Activated CD8-positive, alpha-beta T cell treated with anti-CD3 and anti-CD28 coated beads for 36 hours (primary cell): ENCODE results near the gene CD248. TPM values are rescaled to one million over a fixed set of nuclear protein-coding genes. Genes with fewer than 3 reads are reported as not detected.

Experiments used
- ATAC-seq: fragments of 200-7000 bp; cut with Tn5 transposase; one replicate; pipeline ENCODE4 v1.10.0; 2021; ENCODE audit warnings: mild to moderate bottlenecking, moderate library complexity
- CTCF ChIA-PET: fragments of 350-600 bp; sonication (Branson Sonifier 250); formaldehyde crosslinking; loops from one replicate; lab custom pipeline; 2021; ENCODE audit warnings: antibody characterized with exemption; lab: Charles Lee
- POLR2A ChIA-PET: fragments of 350-600 bp; sonication (Branson Sonifier 250); formaldehyde crosslinking; loops from one replicate; lab custom pipeline; 2021; ENCODE audit warnings: antibody characterized with exemption; lab: Charles Lee
- DNase-seq: peaks from one replicate; pipeline ENCODE4 v3.0.0-alpha.2; 2020
- H3K27ac Mint-ChIP-seq: one replicate; pipeline ENCODE4 v1.8.0; 2021; ENCODE audit warnings: mild to moderate bottlenecking, mixed read lengths
- H3K27me3 Mint-ChIP-seq: one replicate; pipeline ENCODE4 v1.8.0; 2021; ENCODE audit warnings: mixed read lengths
- H3K36me3 Mint-ChIP-seq: one replicate; pipeline ENCODE4 v1.8.0; 2021; ENCODE audit warnings: low read depth, mixed read lengths
- H3K4me1 Mint-ChIP-seq: one replicate; pipeline ENCODE4 v1.8.0; 2021; ENCODE audit warnings: low read depth, mixed read lengths
- H3K4me3 Mint-ChIP-seq: one replicate; pipeline ENCODE4 v1.8.0; 2021; ENCODE audit warnings: mild to moderate bottlenecking, moderate library complexity, mixed read lengths
- H3K9me3 Mint-ChIP-seq: one replicate; pipeline ENCODE4 v1.8.0; 2021; ENCODE audit warnings: mixed read lengths
- CTCF ChIP-seq: fragments of 200-600 bp; IDR thresholded peaks from one replicate; pipeline ENCODE4 v1.8.0; 2022; ENCODE audit warnings: antibody characterized with exemption, mild to moderate bottlenecking
- intact Hi-C: fragments of 100-400 bp; cut with micrococcal nuclease; formaldehyde crosslinking; loops from one replicate; pipeline ENCODE4 v1.10.0; 2022
- total RNA-seq, 2 experiments: library from RNA; stranded (reverse); gene quantifications; one replicate each; pipeline ENCODE4 v1.2.3, GENCODE V29; 2021

Gene CD248
- total RNA-seq, 2 experiments from 2014 or later, result 16.3 to 16.8 TPM

GRCh38 chr11:66334605-66335442 is 18.0 kb upstream of the CD248 start:
- POLR2A ChIA-PET, result interaction anchor here (1.4 to 4.7 kb wide), 6 partner anchors 8 to 46 kb away, joined by 3 to 38 read pairs (median 7); partner anchors contain the start of genes B4GAT1, BRMS1, CD248 and SLC29A2
- H3K27ac Mint-ChIP-seq, result peak overlapping the region; percentile 76
- H3K4me3 Mint-ChIP-seq, result no peak overlapping the region
- TF ChIP-seq CTCF, result no peak
- DNase-seq, result peak; percentile 25
- no peaks in the 10 kb centered on the region for H3K9me3 Mint-ChIP-seq
- intact Hi-C loops, result no loop called here
- H3K36me3 Mint-ChIP-seq, result peaks cover 23% of the 10 kb centered on the region
- H3K27me3 Mint-ChIP-seq, result no peaks in the 10 kb centered on the region
- H3K4me1 Mint-ChIP-seq, result peaks cover 33% of the 10 kb centered on the region
- ATAC-seq, result no peak
- CTCF ChIA-PET, result interaction anchor here (0.7 to 8.7 kb wide), 8 partner anchors 9 to 112 kb away, joined by 3 to 133 read pairs (median 4); partner anchors contain the start of genes CD248 and NPAS4

- H3K27me3 Mint-ChIP-seq, result no peaks in the 10 kb centered on the region
- no peak for DNase-seq
- peaks cover 21% of the 10 kb centered on the region for H3K36me3 Mint-ChIP-seq
- POLR2A ChIA-PET, result interaction anchor here (1.4 to 4.7 kb wide), 3 partner anchors 11 to 45 kb away, joined by 3 to 38 read pairs (median 22); partner anchors contain the start of genes BRMS1, CD248 and YIF1A
- H3K9me3 Mint-ChIP-seq, result no peaks in the 10 kb centered on the region
- TF ChIP-seq CTCF, result no peak
- intact Hi-C loops, result no loop called here
- peaks cover 33% of the 10 kb centered on the region for H3K4me1 Mint-ChIP-seq
- CTCF ChIA-PET, result interaction anchor here (0.7 to 8.7 kb wide), 4 partner anchors 20 to 87 kb away, joined by 3 to 133 read pairs (median 4); partner anchors contain the start of genes CD248 and NPAS4
- no peak for ATAC-seq
- no peak overlapping the region for H3K27ac Mint-ChIP-seq
- H3K4me3 Mint-ChIP-seq, result no peak overlapping the region
Measured at GRCh38 chr11:66333896-66334604, 17.2 kb upstream of the CD248 start.

GRCh38 chr11:66333220-66333877 is 16.5 kb upstream of the CD248 start:
- no peak for TF ChIP-seq CTCF
- intact Hi-C loops, result no loop called here
- CTCF ChIA-PET, result interaction anchor here (8.7 kb wide), 1 partner anchor 19 kb away, joined by 133 read pairs; the partner anchor contains the start of gene CD248
- POLR2A ChIA-PET, result interaction anchor here (1.5 to 4.7 kb wide), 3 partner anchors 12 to 18 kb away, joined by 3 to 38 read pairs (median 9); partner anchors contain the start of genes BRMS1 and CD248
- Mint-ChIP-seq H3K9me3 (no peaks in the 10 kb centered on the region), H3K27ac (no peak overlapping the region), H3K36me3 (peaks cover 14% of the 10 kb centered on the region), H3K27me3 (no peaks in the 10 kb centered on the region), H3K4me1 (peaks cover 33% of the 10 kb centered on the region), H3K4me3 (no peak overlapping the region)
- DNase-seq (no peak), ATAC-seq (no peak)

- no peaks in the 10 kb centered on the region for H3K9me3 Mint-ChIP-seq
- intact Hi-C loops, result no loop called here
- no peak for TF ChIP-seq CTCF
- no peaks in the 10 kb centered on the region for H3K27me3 Mint-ChIP-seq
- no peak for ATAC-seq
- no peak overlapping the region for H3K27ac Mint-ChIP-seq
- DNase-seq, result no peak
- H3K4me1 Mint-ChIP-seq, result peaks cover 35% of the 10 kb centered on the region
- POLR2A ChIA-PET, result interaction anchor here (1.0 to 4.7 kb wide), 4 partner anchors 13 to 17 kb away, joined by 3 to 38 read pairs (median 6); partner anchors contain the start of genes BRMS1 and CD248
- no peak overlapping the region for H3K4me3 Mint-ChIP-seq
- CTCF ChIA-PET, result interaction anchor here (1.4 to 8.7 kb wide), 2 partner anchors 19 to 44 kb away, joined by 3 to 133 read pairs; partner anchors contain the start of genes CD248 and YIF1A
- H3K36me3 Mint-ChIP-seq, result peaks cover 10% of the 10 kb centered on the region
Measured at GRCh38 chr11:66332371-66333219, 15.8 kb upstream of the CD248 start.
